ENCODE results near the gene TP63. TPM values are rescaled to one million over a fixed set of nuclear protein-coding genes. Genes with fewer than 3 reads are reported as not detected.

TP63 gene
- total and polyA plus RNA-seq, 2 experiments from 2014 or later, result not detected

DNA sequence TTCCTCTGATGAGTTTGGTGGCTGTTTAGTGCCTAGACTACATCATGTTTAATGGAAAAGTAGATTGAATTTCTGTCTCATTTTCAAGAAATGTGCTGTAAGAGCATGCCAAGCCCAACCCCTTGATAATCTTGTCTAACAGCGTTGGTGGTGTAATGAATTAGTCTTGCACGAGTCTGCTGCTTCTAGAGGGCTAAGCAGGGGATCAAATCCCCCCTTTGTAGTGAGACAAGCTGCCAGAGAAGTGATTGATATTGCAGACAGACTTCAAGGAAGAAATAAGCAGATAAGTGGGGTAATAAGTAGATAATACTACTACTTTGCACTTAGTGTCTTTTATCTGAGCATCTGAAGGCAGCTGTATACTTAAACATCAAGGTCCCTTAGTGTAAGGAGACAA is 141.4 kb downstream of the TP63 start:
- Histone ChIP-seq H3K4me2 (no peak overlapping the region), H3K27ac (ENCODE audit: low read depth) (no peak overlapping the region), H3F3A (replicated peaks; ENCODE audit: low read depth) (no peaks in the 10 kb centered on the region), H3K79me2 (replicated peaks; ENCODE audit: insufficient read depth) (no peaks in the 10 kb centered on the region), H2AFZ (no peak overlapping the region), H3K9me2 (ENCODE audit: insufficient read depth) (no peaks in the 10 kb centered on the region), H4K20me1 (replicated peaks; ENCODE audit: insufficient read depth) (no peaks in the 10 kb centered on the region), H3K27me3 (ENCODE audit: insufficient read depth) (peaks cover 62% of the 10 kb centered on the region), H3K4me1 (ENCODE audit: insufficient read depth) (no peaks in the 10 kb centered on the region), H3K36me3 (ENCODE audit: insufficient read depth) (no peaks in the 10 kb centered on the region), H3K4me3 (no peak overlapping the region)
- Mint-ChIP-seq H3K4me1 (peaks cover 8% of the 10 kb centered on the region), H3K9me3 (no peaks in the 10 kb centered on the region), H3K27me3 (ENCODE audit: insufficient read depth, low read depth, poor library complexity) (peaks cover 52% of the 10 kb centered on the region), H3K36me3 (ENCODE audit: low read depth) (no peaks in the 10 kb centered on the region), H3K27ac (no peak overlapping the region), H3K4me3 (no peak overlapping the region)
- TF ChIP-seq CREB1 (CRISPR knock-in tag; IDR thresholded peaks at IDR 0.05; ENCODE audit: low read depth), result no peak
- TF ChIP-seq STAT1 (IDR thresholded peaks at IDR 0.05; ENCODE audit: unreplicated experiment), result no peak
- no peak for TF ChIP-seq JUNB (IDR thresholded peaks at IDR 0.05; ENCODE audit: unreplicated experiment)
- TF ChIP-seq NANOG (IDR thresholded peaks at IDR 0.05; ENCODE audit: borderline replicate concordance), result no peak
- no peak for TF ChIP-seq EZH2phosphoT487 (IDR thresholded peaks at IDR 0.05; ENCODE audit: unreplicated experiment)
- TF ChIP-seq POLR2AphosphoS5 (IDR thresholded peaks at IDR 0.05; ENCODE audit: low read depth), result no peak
- TF ChIP-seq EZH2 (IDR thresholded peaks at IDR 0.05; ENCODE audit: low read depth, unreplicated experiment), result no peak
- TF ChIP-seq, protein P1, sequence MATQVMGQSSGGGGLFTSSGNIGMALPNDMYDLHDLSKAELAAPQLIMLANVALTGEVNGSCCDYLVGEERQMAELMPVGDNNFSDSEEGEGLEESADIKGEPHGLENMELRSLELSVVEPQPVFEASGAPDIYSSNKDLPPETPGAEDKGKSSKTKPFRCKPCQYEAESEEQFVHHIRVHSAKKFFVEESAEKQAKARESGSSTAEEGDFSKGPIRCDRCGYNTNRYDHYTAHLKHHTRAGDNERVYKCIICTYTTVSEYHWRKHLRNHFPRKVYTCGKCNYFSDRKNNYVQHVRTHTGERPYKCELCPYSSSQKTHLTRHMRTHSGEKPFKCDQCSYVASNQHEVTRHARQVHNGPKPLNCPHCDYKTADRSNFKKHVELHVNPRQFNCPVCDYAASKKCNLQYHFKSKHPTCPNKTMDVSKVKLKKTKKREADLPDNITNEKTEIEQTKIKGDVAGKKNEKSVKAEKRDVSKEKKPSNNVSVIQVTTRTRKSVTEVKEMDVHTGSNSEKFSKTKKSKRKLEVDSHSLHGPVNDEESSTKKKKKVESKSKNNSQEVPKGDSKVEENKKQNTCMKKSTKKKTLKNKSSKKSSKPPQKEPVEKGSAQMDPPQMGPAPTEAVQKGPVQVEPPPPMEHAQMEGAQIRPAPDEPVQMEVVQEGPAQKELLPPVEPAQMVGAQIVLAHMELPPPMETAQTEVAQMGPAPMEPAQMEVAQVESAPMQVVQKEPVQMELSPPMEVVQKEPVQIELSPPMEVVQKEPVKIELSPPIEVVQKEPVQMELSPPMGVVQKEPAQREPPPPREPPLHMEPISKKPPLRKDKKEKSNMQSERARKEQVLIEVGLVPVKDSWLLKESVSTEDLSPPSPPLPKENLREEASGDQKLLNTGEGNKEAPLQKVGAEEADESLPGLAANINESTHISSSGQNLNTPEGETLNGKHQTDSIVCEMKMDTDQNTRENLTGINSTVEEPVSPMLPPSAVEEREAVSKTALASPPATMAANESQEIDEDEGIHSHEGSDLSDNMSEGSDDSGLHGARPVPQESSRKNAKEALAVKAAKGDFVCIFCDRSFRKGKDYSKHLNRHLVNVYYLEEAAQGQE (IDR thresholded peaks at IDR 0.05; ENCODE audit: unreplicated experiment), result no peak
- TF ChIP-seq, protein P2, sequence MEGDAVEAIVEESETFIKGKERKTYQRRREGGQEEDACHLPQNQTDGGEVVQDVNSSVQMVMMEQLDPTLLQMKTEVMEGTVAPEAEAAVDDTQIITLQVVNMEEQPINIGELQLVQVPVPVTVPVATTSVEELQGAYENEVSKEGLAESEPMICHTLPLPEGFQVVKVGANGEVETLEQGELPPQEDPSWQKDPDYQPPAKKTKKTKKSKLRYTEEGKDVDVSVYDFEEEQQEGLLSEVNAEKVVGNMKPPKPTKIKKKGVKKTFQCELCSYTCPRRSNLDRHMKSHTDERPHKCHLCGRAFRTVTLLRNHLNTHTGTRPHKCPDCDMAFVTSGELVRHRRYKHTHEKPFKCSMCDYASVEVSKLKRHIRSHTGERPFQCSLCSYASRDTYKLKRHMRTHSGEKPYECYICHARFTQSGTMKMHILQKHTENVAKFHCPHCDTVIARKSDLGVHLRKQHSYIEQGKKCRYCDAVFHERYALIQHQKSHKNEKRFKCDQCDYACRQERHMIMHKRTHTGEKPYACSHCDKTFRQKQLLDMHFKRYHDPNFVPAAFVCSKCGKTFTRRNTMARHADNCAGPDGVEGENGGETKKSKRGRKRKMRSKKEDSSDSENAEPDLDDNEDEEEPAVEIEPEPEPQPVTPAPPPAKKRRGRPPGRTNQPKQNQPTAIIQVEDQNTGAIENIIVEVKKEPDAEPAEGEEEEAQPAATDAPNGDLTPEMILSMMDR (conservative IDR thresholded peaks at IDR 0.05; ENCODE audit: low read depth in 2 of 2), result no peak
- TF ChIP-seq, protein P3, sequence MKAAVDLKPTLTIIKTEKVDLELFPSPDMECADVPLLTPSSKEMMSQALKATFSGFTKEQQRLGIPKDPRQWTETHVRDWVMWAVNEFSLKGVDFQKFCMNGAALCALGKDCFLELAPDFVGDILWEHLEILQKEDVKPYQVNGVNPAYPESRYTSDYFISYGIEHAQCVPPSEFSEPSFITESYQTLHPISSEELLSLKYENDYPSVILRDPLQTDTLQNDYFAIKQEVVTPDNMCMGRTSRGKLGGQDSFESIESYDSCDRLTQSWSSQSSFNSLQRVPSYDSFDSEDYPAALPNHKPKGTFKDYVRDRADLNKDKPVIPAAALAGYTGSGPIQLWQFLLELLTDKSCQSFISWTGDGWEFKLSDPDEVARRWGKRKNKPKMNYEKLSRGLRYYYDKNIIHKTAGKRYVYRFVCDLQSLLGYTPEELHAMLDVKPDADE (IDR thresholded peaks at IDR 0.05), result no peak
- TF ChIP-seq ZNF331 (CRISPR knock-in tag; IDR thresholded peaks at IDR 0.05; ENCODE audit: low read depth), result no peak
- TF ChIP-seq, protein P4, sequence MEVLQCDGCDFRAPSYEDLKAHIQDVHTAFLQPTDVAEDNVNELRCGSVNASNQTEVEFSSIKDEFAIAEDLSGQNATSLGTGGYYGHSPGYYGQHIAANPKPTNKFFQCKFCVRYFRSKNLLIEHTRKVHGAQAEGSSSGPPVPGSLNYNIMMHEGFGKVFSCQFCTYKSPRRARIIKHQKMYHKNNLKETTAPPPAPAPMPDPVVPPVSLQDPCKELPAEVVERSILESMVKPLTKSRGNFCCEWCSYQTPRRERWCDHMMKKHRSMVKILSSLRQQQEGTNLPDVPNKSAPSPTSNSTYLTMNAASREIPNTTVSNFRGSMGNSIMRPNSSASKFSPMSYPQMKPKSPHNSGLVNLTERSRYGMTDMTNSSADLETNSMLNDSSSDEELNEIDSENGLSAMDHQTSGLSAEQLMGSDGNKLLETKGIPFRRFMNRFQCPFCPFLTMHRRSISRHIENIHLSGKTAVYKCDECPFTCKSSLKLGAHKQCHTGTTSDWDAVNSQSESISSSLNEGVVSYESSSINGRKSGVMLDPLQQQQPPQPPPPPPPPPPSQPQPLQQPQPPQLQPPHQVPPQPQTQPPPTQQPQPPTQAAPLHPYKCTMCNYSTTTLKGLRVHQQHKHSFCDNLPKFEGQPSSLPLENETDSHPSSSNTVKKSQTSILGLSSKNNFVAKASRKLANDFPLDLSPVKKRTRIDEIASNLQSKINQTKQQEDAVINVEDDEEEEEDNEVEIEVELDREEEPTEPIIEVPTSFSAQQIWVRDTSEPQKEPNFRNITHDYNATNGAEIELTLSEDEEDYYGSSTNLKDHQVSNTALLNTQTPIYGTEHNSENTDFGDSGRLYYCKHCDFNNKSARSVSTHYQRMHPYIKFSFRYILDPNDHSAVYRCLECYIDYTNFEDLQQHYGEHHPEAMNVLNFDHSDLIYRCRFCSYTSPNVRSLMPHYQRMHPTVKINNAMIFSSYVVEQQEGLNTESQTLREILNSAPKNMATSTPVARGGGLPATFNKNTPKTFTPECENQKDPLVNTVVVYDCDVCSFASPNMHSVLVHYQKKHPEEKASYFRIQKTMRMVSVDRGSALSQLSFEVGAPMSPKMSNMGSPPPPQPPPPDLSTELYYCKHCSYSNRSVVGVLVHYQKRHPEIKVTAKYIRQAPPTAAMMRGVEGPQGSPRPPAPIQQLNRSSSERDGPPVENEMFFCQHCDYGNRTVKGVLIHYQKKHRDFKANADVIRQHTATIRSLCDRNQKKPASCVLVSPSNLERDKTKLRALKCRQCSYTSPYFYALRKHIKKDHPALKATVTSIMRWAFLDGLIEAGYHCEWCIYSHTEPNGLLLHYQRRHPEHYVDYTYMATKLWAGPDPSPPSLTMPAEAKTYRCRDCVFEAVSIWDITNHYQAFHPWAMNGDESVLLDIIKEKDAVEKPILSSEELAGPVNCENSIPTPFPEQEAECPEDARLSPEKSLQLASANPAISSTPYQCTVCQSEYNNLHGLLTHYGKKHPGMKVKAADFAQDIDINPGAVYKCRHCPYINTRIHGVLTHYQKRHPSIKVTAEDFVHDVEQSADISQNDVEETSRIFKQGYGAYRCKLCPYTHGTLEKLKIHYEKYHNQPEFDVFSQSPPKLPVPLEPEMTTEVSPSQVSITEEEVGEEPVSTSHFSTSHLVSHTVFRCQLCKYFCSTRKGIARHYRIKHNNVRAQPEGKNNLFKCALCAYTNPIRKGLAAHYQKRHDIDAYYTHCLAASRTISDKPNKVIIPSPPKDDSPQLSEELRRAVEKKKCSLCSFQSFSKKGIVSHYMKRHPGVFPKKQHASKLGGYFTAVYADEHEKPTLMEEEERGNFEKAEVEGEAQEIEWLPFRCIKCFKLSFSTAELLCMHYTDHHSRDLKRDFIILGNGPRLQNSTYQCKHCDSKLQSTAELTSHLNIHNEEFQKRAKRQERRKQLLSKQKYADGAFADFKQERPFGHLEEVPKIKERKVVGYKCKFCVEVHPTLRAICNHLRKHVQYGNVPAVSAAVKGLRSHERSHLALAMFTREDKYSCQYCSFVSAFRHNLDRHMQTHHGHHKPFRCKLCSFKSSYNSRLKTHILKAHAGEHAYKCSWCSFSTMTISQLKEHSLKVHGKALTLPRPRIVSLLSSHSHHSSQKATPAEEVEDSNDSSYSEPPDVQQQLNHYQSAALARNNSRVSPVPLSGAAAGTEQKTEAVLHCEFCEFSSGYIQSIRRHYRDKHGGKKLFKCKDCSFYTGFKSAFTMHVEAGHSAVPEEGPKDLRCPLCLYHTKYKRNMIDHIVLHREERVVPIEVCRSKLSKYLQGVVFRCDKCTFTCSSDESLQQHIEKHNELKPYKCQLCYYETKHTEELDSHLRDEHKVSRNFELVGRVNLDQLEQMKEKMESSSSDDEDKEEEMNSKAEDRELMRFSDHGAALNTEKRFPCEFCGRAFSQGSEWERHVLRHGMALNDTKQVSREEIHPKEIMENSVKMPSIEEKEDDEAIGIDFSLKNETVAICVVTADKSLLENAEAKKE (CRISPR knock-in tag; IDR thresholded peaks at IDR 0.05), result no peak
- TF ChIP-seq ZNF114 (CRISPR knock-in tag; IDR thresholded peaks at IDR 0.05), result no peak
- ATAC-seq, result no peak
- no peak for DNase-seq (ENCODE audit: low spot score)

All from GM23338 (cell line).